Measurements from ENCODE around the gene AP5B1. TPM values are rescaled to one million over a fixed set of nuclear protein-coding genes. Genes with fewer than 3 reads are reported as not detected.

AP5B1 gene
- total and polyA plus RNA-seq, 2 experiments from 2014 or later: 3.1 to 16.1 TPM

DNA sequence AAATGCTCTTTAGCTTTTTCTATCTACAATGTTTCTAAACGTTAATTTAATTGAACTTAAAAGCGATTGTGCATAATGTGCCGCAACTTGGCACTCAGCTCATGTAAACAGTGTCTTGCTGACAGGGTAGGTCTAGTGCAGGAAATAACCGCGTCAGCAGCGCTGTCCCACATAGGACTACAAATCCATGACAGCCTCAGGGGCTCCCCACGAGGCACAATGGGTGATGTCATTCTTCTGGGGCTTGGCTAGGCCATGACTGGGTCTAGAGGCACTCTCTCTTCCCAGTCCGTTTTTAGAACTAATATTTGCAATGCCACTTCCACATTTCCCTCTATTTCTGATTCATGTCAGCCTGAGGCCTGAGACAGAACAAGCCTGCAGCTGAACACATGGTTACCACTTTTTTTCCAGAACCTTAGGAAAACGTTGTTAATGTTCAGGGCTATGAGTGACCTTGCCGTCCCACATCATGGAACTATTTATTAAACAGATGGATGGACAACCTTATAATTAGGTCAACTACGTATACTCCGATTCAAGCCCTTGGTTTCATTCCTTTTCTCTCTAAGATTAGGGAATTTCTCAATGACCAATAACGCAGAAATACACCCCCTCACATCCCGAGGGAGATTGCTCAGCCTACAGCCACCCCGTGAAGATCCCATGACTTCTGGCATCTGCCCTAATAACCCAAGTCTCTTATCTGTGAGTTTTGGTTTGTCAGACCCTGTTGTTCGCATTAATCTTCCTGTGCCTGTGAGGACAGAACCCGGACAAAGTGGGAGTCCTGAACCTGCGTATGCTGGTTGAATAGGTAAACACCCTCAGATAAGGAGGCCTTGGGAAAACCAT is 33.6 kb upstream of the AP5B1 start:
- no peak overlapping the region for H3K27ac Mint-ChIP-seq
- no peaks in the 10 kb centered on the region; the same call in 1 of the 3 replicates for H3K36me3 Mint-ChIP-seq (ENCODE audit: low read depth)
- H3K27ac ChIP-seq (ENCODE audit: low read depth): no peak overlapping the region
- H2AFZ ChIP-seq: no peak overlapping the region
- no peaks in the 10 kb centered on the region; the same call in 2 of the 3 replicates for H3K9me3 Mint-ChIP-seq
- H4K20me1 ChIP-seq (replicated peaks; ENCODE audit: insufficient read depth): no peaks in the 10 kb centered on the region
- no peaks in the 10 kb centered on the region for H3K79me2 ChIP-seq (replicated peaks; ENCODE audit: insufficient read depth)
- TF ChIP-seq, protein P1, sequence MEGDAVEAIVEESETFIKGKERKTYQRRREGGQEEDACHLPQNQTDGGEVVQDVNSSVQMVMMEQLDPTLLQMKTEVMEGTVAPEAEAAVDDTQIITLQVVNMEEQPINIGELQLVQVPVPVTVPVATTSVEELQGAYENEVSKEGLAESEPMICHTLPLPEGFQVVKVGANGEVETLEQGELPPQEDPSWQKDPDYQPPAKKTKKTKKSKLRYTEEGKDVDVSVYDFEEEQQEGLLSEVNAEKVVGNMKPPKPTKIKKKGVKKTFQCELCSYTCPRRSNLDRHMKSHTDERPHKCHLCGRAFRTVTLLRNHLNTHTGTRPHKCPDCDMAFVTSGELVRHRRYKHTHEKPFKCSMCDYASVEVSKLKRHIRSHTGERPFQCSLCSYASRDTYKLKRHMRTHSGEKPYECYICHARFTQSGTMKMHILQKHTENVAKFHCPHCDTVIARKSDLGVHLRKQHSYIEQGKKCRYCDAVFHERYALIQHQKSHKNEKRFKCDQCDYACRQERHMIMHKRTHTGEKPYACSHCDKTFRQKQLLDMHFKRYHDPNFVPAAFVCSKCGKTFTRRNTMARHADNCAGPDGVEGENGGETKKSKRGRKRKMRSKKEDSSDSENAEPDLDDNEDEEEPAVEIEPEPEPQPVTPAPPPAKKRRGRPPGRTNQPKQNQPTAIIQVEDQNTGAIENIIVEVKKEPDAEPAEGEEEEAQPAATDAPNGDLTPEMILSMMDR (conservative IDR thresholded peaks at IDR 0.05; ENCODE audit: low read depth in 2 of 2): no peak
- no peak for TF ChIP-seq JUNB (IDR thresholded peaks at IDR 0.05; ENCODE audit: unreplicated experiment)
- TF ChIP-seq EZH2 (IDR thresholded peaks at IDR 0.05; ENCODE audit: low read depth, unreplicated experiment): no peak
- no peak for TF ChIP-seq POLR2AphosphoS5 (IDR thresholded peaks at IDR 0.05; ENCODE audit: low read depth)
- TF ChIP-seq EZH2phosphoT487 (IDR thresholded peaks at IDR 0.05; ENCODE audit: unreplicated experiment): no peak
- TF ChIP-seq, protein P2, sequence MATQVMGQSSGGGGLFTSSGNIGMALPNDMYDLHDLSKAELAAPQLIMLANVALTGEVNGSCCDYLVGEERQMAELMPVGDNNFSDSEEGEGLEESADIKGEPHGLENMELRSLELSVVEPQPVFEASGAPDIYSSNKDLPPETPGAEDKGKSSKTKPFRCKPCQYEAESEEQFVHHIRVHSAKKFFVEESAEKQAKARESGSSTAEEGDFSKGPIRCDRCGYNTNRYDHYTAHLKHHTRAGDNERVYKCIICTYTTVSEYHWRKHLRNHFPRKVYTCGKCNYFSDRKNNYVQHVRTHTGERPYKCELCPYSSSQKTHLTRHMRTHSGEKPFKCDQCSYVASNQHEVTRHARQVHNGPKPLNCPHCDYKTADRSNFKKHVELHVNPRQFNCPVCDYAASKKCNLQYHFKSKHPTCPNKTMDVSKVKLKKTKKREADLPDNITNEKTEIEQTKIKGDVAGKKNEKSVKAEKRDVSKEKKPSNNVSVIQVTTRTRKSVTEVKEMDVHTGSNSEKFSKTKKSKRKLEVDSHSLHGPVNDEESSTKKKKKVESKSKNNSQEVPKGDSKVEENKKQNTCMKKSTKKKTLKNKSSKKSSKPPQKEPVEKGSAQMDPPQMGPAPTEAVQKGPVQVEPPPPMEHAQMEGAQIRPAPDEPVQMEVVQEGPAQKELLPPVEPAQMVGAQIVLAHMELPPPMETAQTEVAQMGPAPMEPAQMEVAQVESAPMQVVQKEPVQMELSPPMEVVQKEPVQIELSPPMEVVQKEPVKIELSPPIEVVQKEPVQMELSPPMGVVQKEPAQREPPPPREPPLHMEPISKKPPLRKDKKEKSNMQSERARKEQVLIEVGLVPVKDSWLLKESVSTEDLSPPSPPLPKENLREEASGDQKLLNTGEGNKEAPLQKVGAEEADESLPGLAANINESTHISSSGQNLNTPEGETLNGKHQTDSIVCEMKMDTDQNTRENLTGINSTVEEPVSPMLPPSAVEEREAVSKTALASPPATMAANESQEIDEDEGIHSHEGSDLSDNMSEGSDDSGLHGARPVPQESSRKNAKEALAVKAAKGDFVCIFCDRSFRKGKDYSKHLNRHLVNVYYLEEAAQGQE (IDR thresholded peaks at IDR 0.05; ENCODE audit: unreplicated experiment): no peak
- TF ChIP-seq CREB1 (CRISPR knock-in tag; IDR thresholded peaks at IDR 0.05; ENCODE audit: low read depth): no peak
- TF ChIP-seq NANOG (IDR thresholded peaks at IDR 0.05; ENCODE audit: borderline replicate concordance): no peak
- no peak for TF ChIP-seq ETS1 (IDR thresholded peaks at IDR 0.05)
- TF ChIP-seq ZNF114 (CRISPR knock-in tag; IDR thresholded peaks at IDR 0.05): no peak
- no peak for TF ChIP-seq ZNF331 (CRISPR knock-in tag; IDR thresholded peaks at IDR 0.05; ENCODE audit: low read depth)
- TF ChIP-seq, protein P3, sequence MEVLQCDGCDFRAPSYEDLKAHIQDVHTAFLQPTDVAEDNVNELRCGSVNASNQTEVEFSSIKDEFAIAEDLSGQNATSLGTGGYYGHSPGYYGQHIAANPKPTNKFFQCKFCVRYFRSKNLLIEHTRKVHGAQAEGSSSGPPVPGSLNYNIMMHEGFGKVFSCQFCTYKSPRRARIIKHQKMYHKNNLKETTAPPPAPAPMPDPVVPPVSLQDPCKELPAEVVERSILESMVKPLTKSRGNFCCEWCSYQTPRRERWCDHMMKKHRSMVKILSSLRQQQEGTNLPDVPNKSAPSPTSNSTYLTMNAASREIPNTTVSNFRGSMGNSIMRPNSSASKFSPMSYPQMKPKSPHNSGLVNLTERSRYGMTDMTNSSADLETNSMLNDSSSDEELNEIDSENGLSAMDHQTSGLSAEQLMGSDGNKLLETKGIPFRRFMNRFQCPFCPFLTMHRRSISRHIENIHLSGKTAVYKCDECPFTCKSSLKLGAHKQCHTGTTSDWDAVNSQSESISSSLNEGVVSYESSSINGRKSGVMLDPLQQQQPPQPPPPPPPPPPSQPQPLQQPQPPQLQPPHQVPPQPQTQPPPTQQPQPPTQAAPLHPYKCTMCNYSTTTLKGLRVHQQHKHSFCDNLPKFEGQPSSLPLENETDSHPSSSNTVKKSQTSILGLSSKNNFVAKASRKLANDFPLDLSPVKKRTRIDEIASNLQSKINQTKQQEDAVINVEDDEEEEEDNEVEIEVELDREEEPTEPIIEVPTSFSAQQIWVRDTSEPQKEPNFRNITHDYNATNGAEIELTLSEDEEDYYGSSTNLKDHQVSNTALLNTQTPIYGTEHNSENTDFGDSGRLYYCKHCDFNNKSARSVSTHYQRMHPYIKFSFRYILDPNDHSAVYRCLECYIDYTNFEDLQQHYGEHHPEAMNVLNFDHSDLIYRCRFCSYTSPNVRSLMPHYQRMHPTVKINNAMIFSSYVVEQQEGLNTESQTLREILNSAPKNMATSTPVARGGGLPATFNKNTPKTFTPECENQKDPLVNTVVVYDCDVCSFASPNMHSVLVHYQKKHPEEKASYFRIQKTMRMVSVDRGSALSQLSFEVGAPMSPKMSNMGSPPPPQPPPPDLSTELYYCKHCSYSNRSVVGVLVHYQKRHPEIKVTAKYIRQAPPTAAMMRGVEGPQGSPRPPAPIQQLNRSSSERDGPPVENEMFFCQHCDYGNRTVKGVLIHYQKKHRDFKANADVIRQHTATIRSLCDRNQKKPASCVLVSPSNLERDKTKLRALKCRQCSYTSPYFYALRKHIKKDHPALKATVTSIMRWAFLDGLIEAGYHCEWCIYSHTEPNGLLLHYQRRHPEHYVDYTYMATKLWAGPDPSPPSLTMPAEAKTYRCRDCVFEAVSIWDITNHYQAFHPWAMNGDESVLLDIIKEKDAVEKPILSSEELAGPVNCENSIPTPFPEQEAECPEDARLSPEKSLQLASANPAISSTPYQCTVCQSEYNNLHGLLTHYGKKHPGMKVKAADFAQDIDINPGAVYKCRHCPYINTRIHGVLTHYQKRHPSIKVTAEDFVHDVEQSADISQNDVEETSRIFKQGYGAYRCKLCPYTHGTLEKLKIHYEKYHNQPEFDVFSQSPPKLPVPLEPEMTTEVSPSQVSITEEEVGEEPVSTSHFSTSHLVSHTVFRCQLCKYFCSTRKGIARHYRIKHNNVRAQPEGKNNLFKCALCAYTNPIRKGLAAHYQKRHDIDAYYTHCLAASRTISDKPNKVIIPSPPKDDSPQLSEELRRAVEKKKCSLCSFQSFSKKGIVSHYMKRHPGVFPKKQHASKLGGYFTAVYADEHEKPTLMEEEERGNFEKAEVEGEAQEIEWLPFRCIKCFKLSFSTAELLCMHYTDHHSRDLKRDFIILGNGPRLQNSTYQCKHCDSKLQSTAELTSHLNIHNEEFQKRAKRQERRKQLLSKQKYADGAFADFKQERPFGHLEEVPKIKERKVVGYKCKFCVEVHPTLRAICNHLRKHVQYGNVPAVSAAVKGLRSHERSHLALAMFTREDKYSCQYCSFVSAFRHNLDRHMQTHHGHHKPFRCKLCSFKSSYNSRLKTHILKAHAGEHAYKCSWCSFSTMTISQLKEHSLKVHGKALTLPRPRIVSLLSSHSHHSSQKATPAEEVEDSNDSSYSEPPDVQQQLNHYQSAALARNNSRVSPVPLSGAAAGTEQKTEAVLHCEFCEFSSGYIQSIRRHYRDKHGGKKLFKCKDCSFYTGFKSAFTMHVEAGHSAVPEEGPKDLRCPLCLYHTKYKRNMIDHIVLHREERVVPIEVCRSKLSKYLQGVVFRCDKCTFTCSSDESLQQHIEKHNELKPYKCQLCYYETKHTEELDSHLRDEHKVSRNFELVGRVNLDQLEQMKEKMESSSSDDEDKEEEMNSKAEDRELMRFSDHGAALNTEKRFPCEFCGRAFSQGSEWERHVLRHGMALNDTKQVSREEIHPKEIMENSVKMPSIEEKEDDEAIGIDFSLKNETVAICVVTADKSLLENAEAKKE (CRISPR knock-in tag; IDR thresholded peaks at IDR 0.05): no peak
- TF ChIP-seq STAT1 (IDR thresholded peaks at IDR 0.05; ENCODE audit: unreplicated experiment): no peak
- H3K4me1 Mint-ChIP-seq: no peaks in the 10 kb centered on the region
- DNase-seq (ENCODE audit: low spot score): no peak
- no peak overlapping the region for H3K4me2 ChIP-seq
- H3K36me3 ChIP-seq (ENCODE audit: insufficient read depth): no peaks in the 10 kb centered on the region
- H3K4me3 Mint-ChIP-seq: no peak overlapping the region
- no peak overlapping the region for H3K4me3 ChIP-seq
- H3F3A ChIP-seq (replicated peaks; ENCODE audit: low read depth): 0 out of 2 replicates have a peak, but pooled peaks cover 4% of the 10 kb centered on the region
- peaks cover 12% of the 10 kb centered on the region for H3K27me3 ChIP-seq (ENCODE audit: insufficient read depth)
- H3K27me3 Mint-ChIP-seq (ENCODE audit: insufficient read depth, low read depth, poor library complexity): peaks cover 12% of the 10 kb centered on the region
- H3K4me1 ChIP-seq (ENCODE audit: insufficient read depth): no peaks in the 10 kb centered on the region; the same call in 1 of the 2 replicates
- ATAC-seq: no peak
- no peaks in the 10 kb centered on the region for H3K9me2 ChIP-seq (ENCODE audit: insufficient read depth)

All from GM23338 (cell line).